SH-SY5Y (cell line): ENCODE measurements around the gene FLYWCH1.

Experiments
- GATA2 ChIP-seq: IDR thresholded peaks from 2 replicates; pipeline ENCODE4 v1.6.1; 2011; ENCODE audit warnings: mild to moderate bottlenecking, low read depth, low read length
- GATA3 ChIP-seq: IDR thresholded peaks from 2 replicates; pipeline ENCODE4 v1.6.1; 2011; ENCODE audit warnings: low read depth, mild to moderate bottlenecking, low read length, moderate library complexity

FLYWCH1 gene

GRCh38 chr16:2910441-2910969, 1.2 kb upstream of the FLYWCH1 start:
- TF ChIP-seq GATA3: no peak
- no peak for TF ChIP-seq GATA2

DNA sequence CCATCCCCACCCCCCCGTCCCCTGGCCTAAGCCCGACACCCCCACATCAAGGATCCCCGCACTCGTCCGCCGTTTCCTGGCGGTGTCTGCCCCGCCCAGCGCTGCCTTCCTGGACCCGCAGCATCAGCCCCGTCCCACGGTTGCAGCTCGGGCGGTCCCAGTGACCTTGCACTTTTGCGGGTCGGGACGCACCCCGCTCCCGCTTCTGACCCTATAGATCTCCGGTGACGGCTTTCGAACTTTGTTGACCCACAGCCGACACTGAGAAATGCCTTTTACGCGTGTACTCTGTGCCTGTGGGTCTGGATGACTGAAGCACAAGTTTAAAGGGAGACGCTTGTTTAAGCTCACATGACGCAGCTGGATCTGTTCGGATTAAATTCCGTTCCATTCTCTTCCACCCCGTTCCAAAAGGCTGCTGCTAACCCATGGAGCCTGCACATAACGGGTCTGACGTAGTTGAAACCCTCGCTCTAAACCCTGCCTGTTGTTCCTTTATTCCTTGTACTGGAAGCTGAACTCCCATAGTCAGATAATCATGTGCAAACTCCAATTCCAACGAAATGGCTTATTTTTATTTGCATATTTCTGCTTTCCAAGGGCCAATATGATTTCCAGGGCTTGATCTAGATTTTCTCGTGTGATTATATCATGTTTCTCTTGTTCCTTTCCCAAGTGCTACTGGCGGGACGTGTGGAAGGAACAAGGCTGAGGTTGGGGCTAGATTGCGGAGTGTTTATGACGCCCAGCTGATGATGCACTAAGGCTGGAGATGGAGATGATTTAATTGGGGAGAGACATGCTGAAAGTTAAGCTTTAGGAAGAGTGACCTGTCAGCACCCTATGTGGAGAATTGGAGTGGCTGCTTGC, 834 bp downstream of the FLYWCH1 start:
- TF ChIP-seq GATA3 (no peak), GATA2 (no peak)

GRCh38 chr16:2913603-2914002, 1.9 kb downstream of the FLYWCH1 start:
- no peak for TF ChIP-seq GATA3
- no peak for TF ChIP-seq GATA2

GRCh38 chr16:2914233-2914632, 2.5 kb downstream of the FLYWCH1 start:
- TF ChIP-seq GATA3: no peak
- no peak for TF ChIP-seq GATA2

GRCh38 chr16:2915196-2915929, 3.6 kb downstream of the FLYWCH1 start:
- TF ChIP-seq GATA3: no peak
- TF ChIP-seq GATA2: no peak

DNA sequence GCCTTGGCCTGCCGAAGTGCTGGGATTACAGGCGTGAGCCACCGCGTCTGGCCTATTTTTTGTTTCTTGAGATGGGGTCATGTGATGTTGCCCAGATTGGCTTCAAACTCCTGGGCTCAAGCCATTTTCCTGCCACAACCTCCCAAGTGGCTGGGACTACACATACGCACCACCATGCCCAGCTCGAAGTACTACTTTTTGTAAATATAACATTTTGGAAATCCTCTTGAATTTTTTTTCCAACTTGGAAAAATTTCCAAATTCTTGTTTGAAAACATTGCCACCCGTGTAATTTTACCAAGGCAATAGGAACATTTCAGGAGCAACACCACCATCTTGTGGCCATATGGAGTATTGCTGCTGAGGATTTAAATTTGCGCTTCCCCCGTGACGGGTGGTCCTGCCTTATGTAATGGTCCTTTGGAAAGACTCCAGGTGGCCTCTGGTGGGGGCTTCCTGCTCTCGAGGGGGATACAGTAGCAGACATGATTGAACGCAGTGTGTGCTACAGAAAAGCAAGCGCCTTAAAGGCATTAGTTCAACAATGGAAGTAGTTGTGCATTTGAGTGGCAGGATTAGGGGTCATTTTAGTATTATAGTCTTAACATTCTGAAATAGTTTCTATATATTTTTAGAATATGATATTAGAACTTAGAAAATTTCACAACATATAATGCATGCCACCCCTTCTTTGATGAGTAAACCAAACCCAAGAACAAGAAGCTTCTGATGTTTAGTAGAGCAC, 8.0 kb downstream of the FLYWCH1 start:
- TF ChIP-seq GATA2: no peak
- TF ChIP-seq GATA3: no peak

- TF ChIP-seq GATA3 (no peak), GATA2 (no peak)
Observed at GRCh38 chr16:2923481-2923880, 11.8 kb downstream of the FLYWCH1 start.

DNA sequence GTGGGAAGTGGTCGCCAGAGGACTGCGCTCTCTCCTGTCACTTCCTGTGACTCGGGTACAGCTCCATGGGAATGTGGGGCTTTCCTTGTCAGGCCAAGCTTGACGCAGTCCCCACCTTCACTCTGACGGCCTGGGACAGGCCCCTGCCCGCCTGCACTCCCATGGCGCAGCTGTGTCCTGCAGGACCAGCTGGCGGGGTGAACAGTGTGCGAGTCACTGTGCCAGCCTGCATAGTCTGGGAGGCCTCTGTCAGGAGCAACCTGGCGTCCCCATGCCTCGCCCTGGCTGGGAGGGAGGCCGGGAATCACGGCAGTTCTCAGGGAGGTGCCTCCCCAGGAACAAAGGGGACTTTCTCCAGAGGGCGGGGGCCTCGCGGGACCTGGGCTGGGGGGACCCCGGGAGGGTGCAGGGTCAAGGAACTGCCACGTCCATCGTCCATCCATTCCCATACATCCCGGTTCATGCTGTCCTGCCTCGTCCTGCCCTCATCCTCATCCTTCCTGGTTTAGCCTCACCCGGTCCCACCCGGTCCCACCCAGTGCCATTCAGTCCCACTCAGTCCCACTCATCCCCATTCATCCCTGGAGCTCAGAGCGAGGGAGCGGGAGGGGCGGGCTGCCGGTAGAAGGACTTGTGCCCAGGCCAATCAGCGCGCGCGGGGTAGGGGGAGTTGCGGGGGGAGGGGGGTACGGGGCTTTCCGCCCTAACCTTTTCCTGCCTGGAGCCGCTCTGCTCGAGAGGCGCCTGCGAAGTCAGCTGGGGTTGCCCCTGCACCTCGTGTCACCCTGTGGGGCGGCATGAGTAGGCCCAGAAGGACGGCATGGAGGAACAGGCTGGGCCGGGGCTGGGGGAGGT, 13.4 kb downstream of the FLYWCH1 start:
- TF ChIP-seq GATA2 (no peak), GATA3 (no peak)

- no peak for TF ChIP-seq GATA2
- no peak for TF ChIP-seq GATA3
Observed at GRCh38 chr16:2925951-2926649, 14.4 kb downstream of the FLYWCH1 start.

- no peak for TF ChIP-seq GATA3
- TF ChIP-seq GATA2: no peak
Observed at GRCh38 chr16:2926650-2926999, 14.9 kb downstream of the FLYWCH1 start.

- TF ChIP-seq GATA2 (no peak), GATA3 (no peak)
Observed at GRCh38 chr16:2927010-2927646, 15.4 kb downstream of the FLYWCH1 start.

DNA sequence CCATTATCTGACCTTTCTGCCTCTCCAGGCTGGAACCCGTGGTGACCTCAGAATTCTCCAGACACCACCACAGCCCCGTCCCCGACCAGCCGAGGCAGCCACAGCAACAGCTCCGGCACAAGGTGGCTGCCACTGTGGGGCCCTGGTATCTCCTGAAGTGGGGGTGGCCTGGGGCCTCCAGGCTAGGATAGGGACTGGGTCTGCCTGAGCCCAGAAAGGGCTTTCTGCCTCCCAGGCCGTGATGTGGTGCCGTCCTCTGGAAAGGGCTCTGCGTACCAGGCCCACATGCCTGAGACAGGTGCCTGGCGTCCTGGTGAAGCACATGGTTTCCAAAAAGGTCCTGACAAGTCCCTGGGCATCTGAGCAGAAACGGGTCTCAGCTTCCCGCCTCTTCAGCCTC, 17.1 kb downstream of the FLYWCH1 start:
- TF ChIP-seq GATA3 (no peak), GATA2 (no peak)

DNA sequence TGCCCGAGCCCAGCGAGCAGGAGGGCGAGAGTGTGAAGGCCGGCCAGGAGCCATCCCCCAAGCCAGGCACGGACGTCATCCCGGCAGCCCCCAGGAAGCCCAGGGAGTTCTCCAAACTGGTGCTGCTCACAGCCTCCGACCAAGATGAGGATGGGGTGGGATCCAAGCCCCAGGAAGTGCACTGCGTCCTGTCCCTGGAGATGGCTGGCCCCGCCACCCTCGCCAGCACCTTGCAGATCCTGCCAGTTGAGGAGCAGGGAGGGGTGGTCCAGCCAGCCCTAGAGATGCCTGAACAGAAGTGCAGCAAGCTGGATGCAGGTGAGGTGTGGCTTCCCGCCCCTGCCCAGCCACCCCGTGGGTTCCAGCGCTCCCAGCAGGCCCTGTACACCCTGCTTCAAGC, 18.0 kb downstream of the FLYWCH1 start:
- no peak for TF ChIP-seq GATA2
- no peak for TF ChIP-seq GATA3
